B cell (primary cell): ENCODE data around the gene C17orf114.

Source experiments
- ATAC-seq: fragments of 200-7000 bp; cut with Tn5 transposase; one replicate; pipeline ENCODE4 v1.10.0; 2021; ENCODE audit warnings: low read depth, mild to moderate bottlenecking, moderate number of reproducible peaks, moderate library complexity
- CTCF ChIA-PET: fragments of 350-600 bp; sonication (Branson Sonifier 250); formaldehyde crosslinking; loops from one replicate; lab custom pipeline; 2021; ENCODE audit warnings: antibody characterized with exemption, inconsistent platforms; lab: Charles Lee
- POLR2A ChIA-PET: fragments of 350-600 bp; sonication (Branson Sonifier 250); formaldehyde crosslinking; loops from one replicate; lab custom pipeline; 2021; ENCODE audit warnings: antibody characterized with exemption; lab: Charles Lee
- DNase-seq: peaks from one replicate; pipeline ENCODE4 v3.0.0; 2013
- H2AFZ ChIP-seq: 2 replicates; pipeline ENCODE4 v1.6.1; 2012; ENCODE audit warnings: mild to moderate bottlenecking, low read depth, low read length; ENCODE audit not compliant: insufficient read depth, poor library complexity, severe bottlenecking
- H3K27ac ChIP-seq, 2 donors: 1 replicate in 1 of 2; 2 replicates in 1 of 2; pipeline ENCODE4 v1.5.1; 2012 to 2013; ENCODE audit warnings: low read length in 2 of 2, mild to moderate bottlenecking in 2 of 2, moderate library complexity in 1 of 2
- H3K27me3 ChIP-seq, 4 experiments: fragments of 200-600 bp in 1 of 4; sonication (generic) in 1 of 4; replicated peaks in 1 of 4; 1 replicate in 2 of 4; 2 replicates in 2 of 4; pipeline versions ENCODE4 v1.6.1 to v1.7.0; 2013 to 2016; ENCODE audit warnings: low read length in 3 of 4, mild to moderate bottlenecking in 2 of 4, mixed read lengths in 1 of 4, moderate library complexity in 1 of 4; ENCODE audit not compliant: insufficient read depth in 4 of 4, control insufficient read depth in 3 of 4; ENCODE audit errors: control extremely low read depth in 1 of 4
- H3K36me3 ChIP-seq, 2 experiments: replicated peaks in 1 of 2; 1 replicate in 1 of 2; 2 replicates in 1 of 2; pipeline versions ENCODE4 v1.6.1 to v1.7.1; 2013; ENCODE audit warnings: low read length in 1 of 2; ENCODE audit not compliant: insufficient read depth in 2 of 2, control insufficient read depth in 1 of 2; ENCODE audit errors: control extremely low read depth in 1 of 2, extremely low read depth in 1 of 2
- H3K4me1 ChIP-seq, 2 donors: fragments of 200-600 bp in 1 of 2; sonication (generic) in 1 of 2; 1 replicate in 1 of 2; 2 replicates in 1 of 2; pipeline versions ENCODE4 v1.5.1 to v1.6.1; 2013 to 2017; ENCODE audit warnings: low read length in 2 of 2; ENCODE audit not compliant: control insufficient read depth in 2 of 2, insufficient read depth in 2 of 2
- H3K4me2 ChIP-seq: replicated peaks from 2 replicates; pipeline ENCODE3; 2012; ENCODE audit warnings: mild to moderate bottlenecking, low read depth, low read length; ENCODE audit not compliant: poor library complexity, severe bottlenecking
- H3K4me3 ChIP-seq, 5 experiments: fragments of 200-600 bp in 1 of 5; sonication (generic) in 1 of 5; 1 replicate in 3 of 5; 2 replicates in 2 of 5; pipeline versions ENCODE4 v1.5.1 to v1.7.0; 2011 to 2016; ENCODE audit warnings: low read length in 4 of 5, mild to moderate bottlenecking in 4 of 5, low read depth in 2 of 5, control low read depth in 1 of 5, moderate library complexity in 1 of 5; ENCODE audit not compliant: insufficient read depth in 1 of 5; ENCODE audit errors: control extremely low read depth in 1 of 5, extremely low read depth in 1 of 5
- H3K79me2 ChIP-seq: fragments of 200-600 bp; sonication (generic); one replicate; pipeline ENCODE4 v1.6.0; 2016; ENCODE audit warnings: low read length; ENCODE audit not compliant: control insufficient read depth, insufficient read depth
- H3K9ac ChIP-seq: fragments of 200-600 bp; sonication (generic); 2 replicates; pipeline ENCODE4 v1.6.1; 2017; ENCODE audit warnings: mild to moderate bottlenecking, low read length, moderate library complexity
- H3K9me3 ChIP-seq, 3 donors: one replicate each; pipeline versions ENCODE4 v1.6.1 to v1.7.1; 2013; ENCODE audit warnings: low read length in 2 of 3; ENCODE audit not compliant: control insufficient read depth in 2 of 3, insufficient read depth in 1 of 3; ENCODE audit errors: control extremely low read depth in 1 of 3
- H4K20me1 ChIP-seq: 2 replicates; pipeline ENCODE4 v1.6.0; 2012; ENCODE audit warnings: mild to moderate bottlenecking, low read length; ENCODE audit not compliant: insufficient read depth, control insufficient read depth, poor library complexity, severe bottlenecking
- H3K27ac Mint-ChIP-seq: one replicate; pipeline ENCODE4 v1.8.0; 2021; ENCODE audit warnings: mixed read lengths
- H3K27me3 Mint-ChIP-seq: one replicate; pipeline ENCODE4 v1.8.0; 2021; ENCODE audit warnings: mixed read lengths
- H3K4me1 Mint-ChIP-seq: one replicate; pipeline ENCODE4 v1.8.0; 2021; ENCODE audit warnings: mixed read lengths
- H3K4me3 Mint-ChIP-seq: one replicate; pipeline ENCODE4 v1.8.0; 2021; ENCODE audit warnings: mixed read lengths
- H3K9me3 Mint-ChIP-seq: one replicate; pipeline ENCODE4 v1.8.0; 2022; ENCODE audit warnings: mixed read lengths; ENCODE audit not compliant: insufficient read depth
- EZH2 ChIP-seq: IDR thresholded peaks from 2 replicates; pipeline ENCODE4 v1.6.1; 2012; ENCODE audit warnings: borderline replicate concordance, low read depth, mild to moderate bottlenecking, moderate library complexity, low read length; ENCODE audit not compliant: insufficient read depth, poor library complexity, severe bottlenecking
- WGBS: methylation state at CpG from one replicate; pipeline ENCODE4 v1.1.5; 2013; ENCODE audit warnings: missing lambda C conversion rate; ENCODE audit not compliant: insufficient coverage; 5-methylcytosine and 5-hydroxymethylcytosine counted together
- intact Hi-C: fragments of 100-400 bp; cut with micrococcal nuclease; formaldehyde crosslinking; loops from one replicate; pipeline ENCODE4 v1.10.0; 2022
- TF ChIP-seq, protein P1 (sequence below): fragments of 200-600 bp; IDR thresholded peaks from one replicate; pipeline ENCODE4 v1.8.0; 2022; ENCODE audit warnings: antibody characterized with exemption, mild to moderate bottlenecking

Gene C17orf114

DNA sequence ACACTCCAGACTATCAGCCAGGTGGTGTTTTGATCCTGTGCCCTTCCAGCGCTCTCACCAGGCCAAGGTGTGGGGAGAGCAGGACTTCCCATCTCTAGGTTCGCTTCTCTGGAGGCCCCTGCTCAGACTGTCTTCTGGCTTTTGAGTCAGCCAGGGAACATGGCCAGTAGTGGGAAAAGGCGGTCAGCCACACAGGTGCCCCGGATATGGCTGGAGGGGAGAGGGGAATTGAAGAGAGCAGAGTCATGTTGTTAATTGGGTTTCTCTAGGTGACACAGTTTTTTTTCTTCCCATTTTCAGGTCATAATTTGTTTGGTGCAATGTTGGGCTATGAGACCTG, 32.5 kb upstream of the C17orf114 start:
- H3K4me3 ChIP-seq, result no peak overlapping the region
- peak overlapping the region; percentile 82 for H3K9ac ChIP-seq
- H3K9me3 Mint-ChIP-seq, result no peaks in the 10 kb centered on the region
- ChIA-PET POLR2A (no interaction called here), CTCF (interaction anchor here (1.1 kb wide), 2 partner anchors 27 to 44 kb away, joined by 3 to 5 read pairs; partner anchors contain the start of gene PLD2)
- H4K20me1 ChIP-seq, result peaks cover 55% of the 10 kb centered on the region
- H3K27me3 Mint-ChIP-seq, result no peaks in the 10 kb centered on the region
- H3K4me2 ChIP-seq, result peak overlapping the region; percentile 94
- ATAC-seq (no peak), DNase-seq (no peak)
- H3K9me3 ChIP-seq, result no peaks in the 10 kb centered on the region
- H3K79me2 ChIP-seq, result peaks cover 68% of the 10 kb centered on the region
- WGBS, result 90% methylated on average over 3 of the region's 4 CpGs
- intact Hi-C loops, result no loop called here
- peak overlapping the region; percentile 86 for H3K4me3 Mint-ChIP-seq
- peaks cover 31% of the 10 kb centered on the region for H3K4me1 Mint-ChIP-seq
- peaks cover 21 to 26% of the 10 kb centered on the region in 2 donors for H3K4me1 ChIP-seq
- H3K27ac ChIP-seq, result peak overlapping the region in 1 of 2 donors; percentile 85
- peaks cover 0 to 10% of the 10 kb centered on the region in 2 experiments for H3K36me3 ChIP-seq
- H2AFZ ChIP-seq, result no peak overlapping the region
- no peak for TF ChIP-seq EZH2
- TF ChIP-seq, protein P1, sequence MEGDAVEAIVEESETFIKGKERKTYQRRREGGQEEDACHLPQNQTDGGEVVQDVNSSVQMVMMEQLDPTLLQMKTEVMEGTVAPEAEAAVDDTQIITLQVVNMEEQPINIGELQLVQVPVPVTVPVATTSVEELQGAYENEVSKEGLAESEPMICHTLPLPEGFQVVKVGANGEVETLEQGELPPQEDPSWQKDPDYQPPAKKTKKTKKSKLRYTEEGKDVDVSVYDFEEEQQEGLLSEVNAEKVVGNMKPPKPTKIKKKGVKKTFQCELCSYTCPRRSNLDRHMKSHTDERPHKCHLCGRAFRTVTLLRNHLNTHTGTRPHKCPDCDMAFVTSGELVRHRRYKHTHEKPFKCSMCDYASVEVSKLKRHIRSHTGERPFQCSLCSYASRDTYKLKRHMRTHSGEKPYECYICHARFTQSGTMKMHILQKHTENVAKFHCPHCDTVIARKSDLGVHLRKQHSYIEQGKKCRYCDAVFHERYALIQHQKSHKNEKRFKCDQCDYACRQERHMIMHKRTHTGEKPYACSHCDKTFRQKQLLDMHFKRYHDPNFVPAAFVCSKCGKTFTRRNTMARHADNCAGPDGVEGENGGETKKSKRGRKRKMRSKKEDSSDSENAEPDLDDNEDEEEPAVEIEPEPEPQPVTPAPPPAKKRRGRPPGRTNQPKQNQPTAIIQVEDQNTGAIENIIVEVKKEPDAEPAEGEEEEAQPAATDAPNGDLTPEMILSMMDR, result no peak
- H3K27me3 ChIP-seq, result no peaks in the 10 kb centered on the region
- H3K27ac Mint-ChIP-seq, result peak overlapping the region; percentile 77

- TF ChIP-seq EZH2, result no peak
- TF ChIP-seq, protein P1, result no peak
- no peak for ATAC-seq
- Histone ChIP-seq H3K27me3 (no peaks in the 10 kb centered on the region), H3K9me3 (no peaks in the 10 kb centered on the region), H3K79me2 (peaks cover 62% of the 10 kb centered on the region), H3K27ac (peak overlapping the region; percentile 47 to 85), H2AFZ (peak overlapping the region; percentile 88), H3K9ac (peak overlapping the region; percentile 82), H4K20me1 (peaks cover 51% of the 10 kb centered on the region), H3K4me3 (peak overlapping the region; percentile 54 to 86 (median 79)), H3K4me1 (peaks cover 21 to 26% of the 10 kb centered on the region in 2 donors), H3K4me2 (peak overlapping the region; percentile 94), H3K36me3 (peaks cover 0 to 10% of the 10 kb centered on the region in 2 experiments)
- ChIA-PET POLR2A (no interaction called here), CTCF (interaction anchor here (1.1 kb wide), 2 partner anchors 27 to 44 kb away, joined by 3 to 5 read pairs; partner anchors contain the start of gene PLD2)
- Mint-ChIP-seq H3K27me3 (no peaks in the 10 kb centered on the region), H3K4me3 (peak overlapping the region; percentile 86), H3K9me3 (no peaks in the 10 kb centered on the region), H3K27ac (peak overlapping the region; percentile 77), H3K4me1 (peaks cover 29% of the 10 kb centered on the region)
- 16% methylated on average over 8 of the region's 15 CpGs for WGBS
- peak; percentile 30 for DNase-seq
- intact Hi-C loops, result loop anchor here (1.0 to 2.0 kb wide), 6 partner anchors 27 to 133 kb away; partner anchors contain the start of genes ARRB2, MED11, PLD2 and PSMB6
Measured at GRCh38 chr17:4833941-4834680, 32.0 kb upstream of the C17orf114 start.
